Measurements from ENCODE around the gene PSMB11. TPM values are rescaled to one million over a fixed set of nuclear protein-coding genes. Genes with fewer than 3 reads are reported as not detected.

The PSMB11 gene
- total RNA-seq, 2 donors from 2014 or later: not detected

GRCh38 chr14:23025151-23025814, 16.7 kb upstream of the PSMB11 start:
- no peak overlapping the region for H3K27ac ChIP-seq
- no peak for TF ChIP-seq POLR2A (IDR thresholded peaks at IDR 0.05)
- no peak for TF ChIP-seq CTCF (IDR thresholded peaks at IDR 0.05)
- no peak overlapping the region for H3K4me3 ChIP-seq
- H3K27me3 ChIP-seq: no peaks in the 10 kb centered on the region
- H3K4me1 ChIP-seq: peaks cover 6% of the 10 kb centered on the region
- intact Hi-C loops (cut with DNase I): no loop called here
- H3K9me3 ChIP-seq: no peaks in the 10 kb centered on the region
- peaks cover 0 to 8% of the 10 kb centered on the region in 2 donors for H3K36me3 ChIP-seq (replicated peaks in 1 of 2; ENCODE audit: insufficient read depth in 1 of 2, low read depth in 2 of 2)
- WGBS, 2 donors: 78 to 87% methylated on average over 4 of the region's 4 CpGs
- ATAC-seq: no peak
- no peak for DNase-seq

GRCh38 chr14:23028799-23029198, 13.2 kb upstream of the PSMB11 start:
- H3K4me3 ChIP-seq: no peak overlapping the region
- DNase-seq (no peak), ATAC-seq (no peak)
- intact Hi-C loops (cut with DNase I): no loop called here
- no peaks in the 10 kb centered on the region for H3K9me3 ChIP-seq
- 69 to 85% methylated on average over 2 of the region's 2 CpGs for WGBS, 2 donors
- H3K27ac ChIP-seq: no peak overlapping the region
- peaks cover 19% of the 10 kb centered on the region for H3K4me1 ChIP-seq
- no peak for TF ChIP-seq POLR2A (IDR thresholded peaks at IDR 0.05)
- TF ChIP-seq CTCF (IDR thresholded peaks at IDR 0.05): no peak
- peaks cover 0 to 14% of the 10 kb centered on the region in 2 donors for H3K36me3 ChIP-seq (replicated peaks in 1 of 2; ENCODE audit: insufficient read depth in 1 of 2, low read depth in 2 of 2)
- H3K27me3 ChIP-seq: no peaks in the 10 kb centered on the region

- H3K4me1 ChIP-seq: peaks cover 23% of the 10 kb centered on the region
- H3K36me3 ChIP-seq (replicated peaks in 1 of 2; ENCODE audit: insufficient read depth in 1 of 2, low read depth in 2 of 2): peaks cover 0 to 7% of the 10 kb centered on the region in 2 donors
- no peaks in the 10 kb centered on the region for H3K9me3 ChIP-seq
- DNase-seq: no peak
- WGBS, 2 donors: 90 to 95% methylated on average over 4 of the region's 4 CpGs
- intact Hi-C loops (cut with DNase I): no loop called here
- no peak for ATAC-seq
- no peak overlapping the region for H3K4me3 ChIP-seq
- no peak overlapping the region for H3K27ac ChIP-seq
- no peaks in the 10 kb centered on the region for H3K27me3 ChIP-seq
- TF ChIP-seq CTCF (IDR thresholded peaks at IDR 0.05): no peak
- TF ChIP-seq POLR2A (IDR thresholded peaks at IDR 0.05): no peak
Measured at GRCh38 chr14:23030936-23031335, 11.1 kb upstream of the PSMB11 start.

GRCh38 chr14:23033251-23033727, 8.7 kb upstream of the PSMB11 start:
- peaks cover 23% of the 10 kb centered on the region for H3K4me1 ChIP-seq
- H3K27me3 ChIP-seq: no peaks in the 10 kb centered on the region
- H3K4me3 ChIP-seq: no peak overlapping the region
- TF ChIP-seq CTCF (IDR thresholded peaks at IDR 0.05) (no peak), POLR2A (IDR thresholded peaks at IDR 0.05) (no peak)
- H3K36me3 ChIP-seq (replicated peaks in 1 of 2; ENCODE audit: insufficient read depth in 1 of 2, low read depth in 2 of 2): peaks cover 0 to 5% of the 10 kb centered on the region in 2 donors
- intact Hi-C loops (cut with DNase I): no loop called here
- DNase-seq: no peak
- no peak overlapping the region for H3K27ac ChIP-seq
- no peaks in the 10 kb centered on the region for H3K9me3 ChIP-seq
- ATAC-seq: no peak
- WGBS, 2 donors: 84 to 90% methylated on average over 10 of the region's 10 CpGs
